AG04449 (cell line): Measurements from ENCODE around the gene LPCAT1.

ENCODE experiments used
- CTCF ChIA-PET: fragments of 350-600 bp; formaldehyde crosslinking; extraction: SDS; loops from one replicate; lab custom pipeline; 2021; ENCODE audit warnings: antibody characterized with exemption; lab: Yijun Ruan, JAX
- POLR2A ChIA-PET: fragments of 400-600, 350-600 bp; formaldehyde crosslinking; extraction: SDS; loops from one replicate; lab custom pipeline; 2020; ENCODE audit warnings: antibody characterized with exemption, inconsistent platforms; lab: Yijun Ruan, JAX
- DNase-seq: peaks from one replicate; pipeline ENCODE4 v3.0.0-alpha.2; 2010; ENCODE audit warnings: low read depth, low spot score
- H3K4me3 ChIP-seq: 2 replicates; pipeline ENCODE4 v1.5.1; 2011; ENCODE audit warnings: low read depth, mild to moderate bottlenecking, control low read depth, low read length
- TF ChIP-seq, protein P1 (sequence below): IDR thresholded peaks from one replicate; pipeline ENCODE4 v1.5.1; 2011; ENCODE audit warnings: mild to moderate bottlenecking, moderate library complexity, low read length, control low read depth, inconsistent platforms; ENCODE audit not compliant: insufficient read depth; ENCODE audit errors: missing control alignments

The LPCAT1 gene

DNA sequence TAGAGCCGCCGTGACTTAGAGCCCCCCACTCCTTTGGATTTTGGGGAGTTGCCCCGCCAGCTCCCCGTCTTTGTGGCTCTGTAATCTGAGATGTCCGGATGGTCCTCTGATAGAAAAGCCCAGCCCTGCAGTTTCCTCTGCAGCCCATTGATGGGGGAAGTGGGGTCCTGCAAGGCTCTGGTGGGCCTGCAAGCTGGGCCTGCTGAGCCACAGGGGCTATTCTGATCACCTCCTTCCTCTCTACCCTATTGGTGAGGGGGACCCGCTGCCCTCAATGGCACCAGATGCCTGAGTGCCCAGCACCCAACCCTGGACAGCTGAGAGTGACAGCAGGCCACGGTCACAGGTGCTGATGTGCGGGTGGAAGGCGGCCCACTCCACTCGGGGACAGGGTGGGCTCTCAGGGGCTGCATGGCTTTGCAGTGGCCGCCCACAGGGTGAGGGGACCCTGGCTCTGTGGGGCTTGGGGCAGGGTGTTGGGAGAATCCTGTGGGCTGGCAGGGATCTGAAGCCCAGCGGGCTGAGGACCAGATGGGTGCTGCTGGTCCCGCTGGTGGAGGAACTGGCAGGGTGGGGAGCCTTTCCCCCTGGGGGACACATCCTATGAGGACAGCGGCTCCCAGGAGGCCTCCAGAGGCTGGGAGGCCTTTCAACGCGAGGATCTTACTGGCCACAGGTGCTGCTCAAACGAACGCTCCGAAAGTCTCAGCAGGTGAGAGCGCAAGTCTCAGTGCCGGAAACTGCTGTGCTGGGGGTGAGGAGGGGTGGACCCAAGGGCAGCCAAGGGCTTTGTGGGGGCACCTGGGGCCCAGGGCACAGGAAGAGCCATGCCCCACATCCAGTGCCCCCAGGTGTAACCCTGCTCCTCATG, 30.0 kb upstream of the LPCAT1 start:
- H3K4me3 ChIP-seq = no peak overlapping the region
- ChIA-PET POLR2A (no interaction called here), CTCF (no interaction called here)
- TF ChIP-seq, protein P1, sequence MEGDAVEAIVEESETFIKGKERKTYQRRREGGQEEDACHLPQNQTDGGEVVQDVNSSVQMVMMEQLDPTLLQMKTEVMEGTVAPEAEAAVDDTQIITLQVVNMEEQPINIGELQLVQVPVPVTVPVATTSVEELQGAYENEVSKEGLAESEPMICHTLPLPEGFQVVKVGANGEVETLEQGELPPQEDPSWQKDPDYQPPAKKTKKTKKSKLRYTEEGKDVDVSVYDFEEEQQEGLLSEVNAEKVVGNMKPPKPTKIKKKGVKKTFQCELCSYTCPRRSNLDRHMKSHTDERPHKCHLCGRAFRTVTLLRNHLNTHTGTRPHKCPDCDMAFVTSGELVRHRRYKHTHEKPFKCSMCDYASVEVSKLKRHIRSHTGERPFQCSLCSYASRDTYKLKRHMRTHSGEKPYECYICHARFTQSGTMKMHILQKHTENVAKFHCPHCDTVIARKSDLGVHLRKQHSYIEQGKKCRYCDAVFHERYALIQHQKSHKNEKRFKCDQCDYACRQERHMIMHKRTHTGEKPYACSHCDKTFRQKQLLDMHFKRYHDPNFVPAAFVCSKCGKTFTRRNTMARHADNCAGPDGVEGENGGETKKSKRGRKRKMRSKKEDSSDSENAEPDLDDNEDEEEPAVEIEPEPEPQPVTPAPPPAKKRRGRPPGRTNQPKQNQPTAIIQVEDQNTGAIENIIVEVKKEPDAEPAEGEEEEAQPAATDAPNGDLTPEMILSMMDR = no peak
- no peak for DNase-seq

DNA sequence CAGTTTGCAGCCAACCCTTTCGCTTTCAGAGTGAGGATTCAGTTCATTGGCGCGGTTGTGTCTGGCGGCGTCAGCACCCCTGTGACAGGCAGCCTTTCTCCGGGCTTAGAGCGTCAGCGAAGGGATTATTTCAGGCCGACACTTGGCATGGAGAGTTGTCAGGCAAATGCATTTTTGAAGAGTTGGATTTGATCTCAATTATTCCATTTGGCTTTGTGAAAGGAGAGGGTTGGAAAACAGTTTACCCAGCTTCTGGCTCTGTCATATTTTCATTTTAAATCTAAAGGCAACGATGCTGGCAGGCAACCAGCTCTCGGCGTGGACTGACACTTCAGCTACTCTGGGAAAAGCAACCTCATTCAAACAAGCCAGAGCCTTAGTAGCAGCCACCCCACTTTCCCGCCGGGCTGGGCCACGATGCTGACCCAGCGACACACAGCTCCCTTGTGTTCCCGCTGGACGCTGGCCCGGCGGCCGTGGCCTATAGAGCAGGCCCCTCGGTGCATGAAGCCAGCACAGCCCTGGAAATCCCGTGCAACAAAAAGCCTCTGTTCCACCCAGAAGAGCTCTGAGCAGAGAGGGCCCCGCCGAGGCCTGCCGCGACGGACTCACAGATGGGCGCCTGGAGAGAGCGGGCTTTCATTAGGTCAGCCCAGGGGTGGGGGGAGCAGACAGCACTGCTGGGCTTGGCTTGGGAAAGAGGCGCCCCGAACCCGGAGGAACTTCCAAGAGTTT, 28.9 kb upstream of the LPCAT1 start:
- H3K4me3 ChIP-seq = no peak overlapping the region
- DNase-seq = no peak
- TF ChIP-seq, protein P1 = no peak
- POLR2A ChIA-PET = no interaction called here
- CTCF ChIA-PET = interaction anchor here (1.0 kb wide), 1 partner anchor 73 kb away, joined by 3 read pairs; no protein-coding TSS in a partner anchor

DNA sequence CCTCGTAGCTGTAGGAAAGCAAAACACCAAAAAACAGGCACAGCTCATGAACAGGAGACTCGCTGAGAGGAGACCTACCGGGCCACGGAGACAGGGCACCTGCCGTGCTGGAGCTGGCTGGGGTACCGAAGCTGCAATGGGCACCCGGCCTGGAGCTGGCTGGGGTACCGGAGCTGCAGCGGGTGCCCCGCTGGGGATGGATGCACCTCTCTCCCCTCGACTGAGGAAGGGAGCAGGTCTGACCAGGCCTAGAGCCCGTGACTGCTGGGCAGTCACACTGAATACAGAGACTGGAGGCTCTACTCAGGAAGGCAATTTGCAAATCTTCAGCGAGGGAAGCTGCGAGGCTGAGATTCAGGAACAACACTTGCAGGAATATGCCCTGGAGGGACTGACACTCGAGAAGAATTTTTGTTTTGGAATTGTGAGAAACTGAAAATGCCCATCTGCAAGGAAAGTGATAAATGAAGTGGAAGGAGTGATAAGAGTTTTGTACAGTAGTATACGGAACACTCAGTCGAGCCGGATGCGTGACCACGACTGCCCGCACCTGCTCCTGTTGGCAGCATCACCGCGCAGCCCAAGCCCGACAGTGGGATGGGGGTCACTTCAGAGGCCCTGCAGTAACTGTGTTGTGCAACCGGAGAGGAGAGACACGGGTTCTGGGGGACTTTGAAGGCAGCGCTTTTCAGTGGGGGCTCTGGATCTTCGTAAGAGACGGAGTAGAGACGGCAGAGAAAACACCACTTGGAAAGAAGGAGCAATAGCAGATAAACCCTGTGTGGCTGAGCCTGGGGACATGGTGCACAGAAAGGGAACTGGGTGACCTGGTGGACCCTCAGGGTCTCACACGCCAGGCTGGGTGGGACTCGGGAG, 27.9 kb upstream of the LPCAT1 start:
- H3K4me3 ChIP-seq = no peak overlapping the region
- DNase-seq = no peak
- POLR2A ChIA-PET = no interaction called here
- CTCF ChIA-PET = interaction anchor here (1.3 kb wide), 1 partner anchor 13 kb away, joined by 3 read pairs; no protein-coding TSS in a partner anchor
- TF ChIP-seq, protein P1 = no peak

DNA sequence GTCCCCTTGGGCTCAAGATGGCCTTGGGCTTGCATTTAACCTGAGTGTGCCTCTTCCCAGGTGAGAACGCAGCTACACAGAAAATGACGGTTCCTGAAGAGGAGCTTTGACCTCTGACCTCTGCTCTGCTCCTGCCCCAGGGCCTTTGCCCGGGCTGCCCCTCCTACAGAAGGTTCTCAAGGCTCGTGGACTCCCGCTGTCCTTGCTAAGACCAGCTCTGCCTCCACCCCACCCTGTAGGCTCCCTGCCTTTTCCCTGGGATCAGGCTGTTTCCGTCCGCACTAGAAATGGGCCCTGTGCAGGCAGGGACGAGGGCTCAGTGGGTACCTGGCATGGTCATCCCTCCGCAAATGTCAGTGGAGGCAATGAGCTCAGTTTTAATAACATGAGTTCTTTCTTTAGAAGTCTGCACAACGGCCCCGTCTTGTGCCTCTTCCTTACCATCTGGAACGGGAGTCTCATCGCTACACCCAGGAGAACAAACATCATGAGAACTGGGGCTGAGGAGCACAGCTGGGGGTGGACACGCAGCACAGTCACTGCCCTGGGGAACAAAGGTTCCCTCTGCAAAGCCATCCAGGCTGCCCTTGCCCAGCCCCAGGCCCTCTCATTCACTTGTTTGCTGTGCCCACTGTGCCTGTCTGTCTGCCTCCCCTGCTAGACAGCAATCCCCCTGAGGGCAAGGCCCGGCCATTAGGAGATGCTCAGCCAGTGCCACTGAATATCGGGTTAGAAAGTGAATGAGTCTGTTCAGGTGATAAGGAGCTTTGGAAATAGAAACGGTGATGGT, 26.7 kb upstream of the LPCAT1 start:
- no peak for DNase-seq
- no peak overlapping the region for H3K4me3 ChIP-seq
- ChIA-PET POLR2A (no interaction called here), CTCF (interaction anchor here (1.3 kb wide), 1 partner anchor 12 kb away, joined by 3 read pairs; no protein-coding TSS in a partner anchor)
- TF ChIP-seq, protein P1 = no peak

DNA sequence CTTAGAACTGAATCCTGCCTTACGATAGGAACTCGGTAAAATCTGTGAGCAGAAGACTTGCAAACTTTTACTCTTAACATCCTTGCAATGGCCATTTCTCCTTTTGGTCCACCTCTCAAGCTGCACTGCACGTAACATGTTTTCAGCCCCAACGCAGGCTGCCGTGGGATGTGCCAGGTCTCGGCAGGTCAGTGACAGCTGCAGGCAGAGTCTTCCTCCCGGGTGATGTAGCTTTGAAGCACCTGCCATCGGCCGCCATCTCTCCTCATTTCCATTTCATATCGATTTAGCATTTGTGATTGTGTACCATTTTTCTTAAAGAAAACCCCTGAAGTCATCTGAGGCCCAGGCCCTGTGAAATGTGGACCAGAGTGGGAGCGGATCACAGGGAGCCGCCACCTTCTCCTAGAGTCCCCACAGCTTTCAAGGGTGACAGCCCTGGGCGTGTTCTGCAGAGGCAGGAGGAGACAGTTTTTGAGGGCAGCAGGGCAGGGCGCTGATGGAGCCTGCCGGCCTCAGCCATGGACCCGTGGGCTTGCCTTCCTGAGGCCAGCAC, 25.8 kb upstream of the LPCAT1 start:
- TF ChIP-seq, protein P1 = no peak
- ChIA-PET POLR2A (no interaction called here), CTCF (no interaction called here)
- DNase-seq = no peak
- H3K4me3 ChIP-seq = no peak overlapping the region
